IMR-90 (cell line): ENCODE results near the gene DACH1. TPM values are rescaled to one million over a fixed set of nuclear protein-coding genes. Genes with fewer than 3 reads are reported as not detected.

Experiments
- ATAC-seq: fragments of 200-7000 bp; cut with Tn5 transposase; 2 replicates; pipeline ENCODE4 v1.9.1; 2020; ENCODE audit warnings: low read depth, mild to moderate bottlenecking, moderate library complexity
- BruUV-seq: library from RNA; stranded (reverse); fragments of 400-500 nt; replicated peaks from 2 replicates; lab custom pipeline; 2021; lab: Mats Ljungman, UMichigan
- CTCF ChIA-PET: fragments of 300-600 bp; formaldehyde crosslinking; extraction: SDS; loops from one replicate; lab custom pipeline; 2021; ENCODE audit warnings: antibody characterized with exemption; lab: Yijun Ruan, JAX
- POLR2A ChIA-PET: fragments of 300-600 bp; sonication (Branson Sonifier 250); formaldehyde crosslinking; loops from one replicate; lab custom pipeline; 2022; ENCODE audit warnings: antibody characterized with exemption; ENCODE audit not compliant: unreplicated experiment; lab: Charles Lee
- DNase-seq: peaks from one replicate; pipeline ENCODE4 v3.0.0; 2013
- H2AFZ ChIP-seq: replicated peaks from 2 replicates; pipeline ENCODE3; 2013; ENCODE audit warnings: low read length, mild to moderate bottlenecking; ENCODE audit not compliant: poor library complexity
- H2AK5ac ChIP-seq: 2 replicates; pipeline ENCODE4 v1.6.1; 2013; ENCODE audit warnings: low read depth, low read length, inconsistent platforms
- H2AK9ac ChIP-seq: replicated peaks from 2 replicates; pipeline ENCODE3; 2013; ENCODE audit warnings: mild to moderate bottlenecking, low read depth, low read length, moderate library complexity; ENCODE audit not compliant: poor library complexity
- H2BK120ac ChIP-seq: 2 replicates; pipeline ENCODE4 v1.6.1; 2013; ENCODE audit warnings: low read depth, low read length, inconsistent platforms
- H2BK15ac ChIP-seq: 3 replicates; pipeline ENCODE4 v1.6.1; 2013; ENCODE audit warnings: low read depth, low read length, inconsistent platforms
- H2BK20ac ChIP-seq: 2 replicates; pipeline ENCODE4 v1.6.1; 2013; ENCODE audit warnings: low read depth, mild to moderate bottlenecking, inconsistent platforms, low read length, moderate library complexity
- H2BK5ac ChIP-seq: 2 replicates; pipeline ENCODE4 v1.6.1; 2013; ENCODE audit warnings: mild to moderate bottlenecking, low read depth, low read length, inconsistent platforms; ENCODE audit not compliant: poor library complexity, severe bottlenecking
- H3K14ac ChIP-seq: replicated peaks from 2 replicates; pipeline ENCODE4 v1.6.1; 2013; ENCODE audit warnings: low read depth, low read length, inconsistent platforms
- H3K18ac ChIP-seq: 2 replicates; pipeline ENCODE4 v1.6.1; 2013; ENCODE audit warnings: low read depth, low read length, control low read depth
- H3K23ac ChIP-seq: 2 replicates; pipeline ENCODE4 v1.6.1; 2013; ENCODE audit warnings: low read depth, low read length, inconsistent platforms
- H3K27ac ChIP-seq: 2 replicates; pipeline ENCODE4 v1.5.1; 2013; ENCODE audit warnings: mild to moderate bottlenecking, control low read depth, low read length; ENCODE audit not compliant: insufficient read depth
- H3K27me3 ChIP-seq: 2 replicates; pipeline ENCODE4 v1.6.1; 2013; ENCODE audit warnings: low read length; ENCODE audit not compliant: control insufficient read depth, insufficient read depth
- H3K36me3 ChIP-seq: 2 replicates; pipeline ENCODE4 v1.6.1; 2013; ENCODE audit warnings: low read length, mixed read lengths; ENCODE audit not compliant: control insufficient read depth, insufficient read depth
- H3K4ac ChIP-seq: 2 replicates; pipeline ENCODE4 v1.6.1; 2013; ENCODE audit warnings: low read depth, low read length, inconsistent platforms
- H3K4me1 ChIP-seq: 2 replicates; pipeline ENCODE4 v1.6.1; 2013; ENCODE audit warnings: low read length, mixed read lengths; ENCODE audit not compliant: control insufficient read depth, insufficient read depth
- H3K4me2 ChIP-seq: 2 replicates; pipeline ENCODE4 v1.6.1; 2013; ENCODE audit warnings: low read depth, mild to moderate bottlenecking, control low read depth, low read length, moderate library complexity
- H3K4me3 ChIP-seq: 2 replicates; pipeline ENCODE4 v1.5.1; 2013; ENCODE audit warnings: low read depth, mild to moderate bottlenecking, control low read depth, low read length, moderate library complexity; ENCODE audit not compliant: insufficient read depth
- H3K56ac ChIP-seq: 2 replicates; pipeline ENCODE4 v1.6.1; 2013; ENCODE audit warnings: low read length, inconsistent platforms; ENCODE audit not compliant: insufficient read depth; ENCODE audit errors: extremely low read depth
- H3K79me1 ChIP-seq, 2 experiments: 2 replicates each; pipeline ENCODE4 v1.6.1; 2013; ENCODE audit warnings: low read length in 2 of 2, inconsistent platforms in 1 of 2, low read depth in 1 of 2
- H3K9ac ChIP-seq: 2 replicates; pipeline ENCODE4 v1.6.1; 2013; ENCODE audit warnings: low read depth, low read length, control low read depth
- H3K9me1 ChIP-seq: 2 replicates; pipeline ENCODE4 v1.6.1; 2013; ENCODE audit warnings: low read length, inconsistent platforms; ENCODE audit not compliant: insufficient read depth
- H3K9me3 ChIP-seq: 2 replicates; pipeline ENCODE4 v1.6.1; 2013; ENCODE audit warnings: low read length; ENCODE audit not compliant: control insufficient read depth, insufficient read depth
- H4K20me1 ChIP-seq: 2 replicates; pipeline ENCODE4 v1.6.1; 2013; ENCODE audit warnings: low read length, inconsistent platforms; ENCODE audit not compliant: insufficient read depth
- H4K5ac ChIP-seq: 2 replicates; pipeline ENCODE4 v1.6.1; 2013; ENCODE audit warnings: mild to moderate bottlenecking, low read depth, low read length, control low read depth
- H4K8ac ChIP-seq, 2 experiments: 2 replicates each; pipeline ENCODE4 v1.6.1; 2013; ENCODE audit warnings: low read depth in 2 of 2, low read length in 2 of 2, control low read depth in 1 of 2, inconsistent platforms in 1 of 2
- H4K91ac ChIP-seq: 2 replicates; pipeline ENCODE4 v1.6.1; 2013; ENCODE audit warnings: low read depth, low read length, inconsistent platforms; ENCODE audit not compliant: insufficient read depth
- CEBPB ChIP-seq: IDR thresholded peaks from 2 replicates; pipeline ENCODE4 v1.6.1; 2012; ENCODE audit warnings: low read depth, low read length, improper control_type of control experiment
- CHD1 ChIP-seq: IDR thresholded peaks from 2 replicates; pipeline ENCODE4 v1.6.1; 2012; ENCODE audit warnings: low read depth, low read length, improper control_type of control experiment
- FOS ChIP-seq: fragments of 150-350 bp; IDR thresholded peaks from 2 replicates; pipeline ENCODE4 v1.6.1; 2016; ENCODE audit warnings: low read depth, low read length
- MAFK ChIP-seq: IDR thresholded peaks from 2 replicates; pipeline ENCODE4 v1.6.1; 2012; ENCODE audit warnings: low read depth, low read length, improper control_type of control experiment
- MAZ ChIP-seq: IDR thresholded peaks from 2 replicates; pipeline ENCODE4 v1.6.1; 2012; ENCODE audit warnings: low read depth, mild to moderate bottlenecking, low read length, improper control_type of control experiment, moderate library complexity, borderline replicate concordance
- RFX5 ChIP-seq: IDR thresholded peaks from 2 replicates; pipeline ENCODE4 v1.8.0; 2012; ENCODE audit warnings: low read depth, mild to moderate bottlenecking, low read length, moderate library complexity
- SMC3 ChIP-seq: fragments of 150-350 bp; IDR thresholded peaks from 2 replicates; pipeline ENCODE4 v1.6.1; 2016; ENCODE audit warnings: low read depth, mild to moderate bottlenecking, antibody characterized with exemption, low read length, moderate library complexity
- WGBS, 2 experiments: methylation state at CpG; one replicate each; pipeline versions ENCODE4 v1.1.5 to v1.1.7; 2013; ENCODE audit warnings: missing lambda C conversion rate in 2 of 2; ENCODE audit not compliant: insufficient read length in 1 of 2; ENCODE audit errors: extremely low coverage in 2 of 2; 5-methylcytosine and 5-hydroxymethylcytosine counted together
- dilution Hi-C: fragments of 300-500 bp; cut with HindIII; formaldehyde crosslinking; loops from one replicate; pipeline ENCODE4 v1.14.3; 2018; ENCODE audit warnings: low sequenced_read_pairs; ENCODE audit not compliant: unreplicated experiment
- in situ Hi-C: fragments of 300-500 bp; cut with MboI; formaldehyde crosslinking; loops from 3 replicates; pipeline ENCODE4 v1.14.3; 2019; ENCODE audit warnings: low sequenced_read_pairs, inconsistent platforms, mixed read lengths
- intact Hi-C: fragments of 100-400 bp; cut with micrococcal nuclease; formaldehyde crosslinking; loops from 2 replicates; pipeline ENCODE4 v1.10.0; 2022
- polyA plus RNA-seq, 3 experiments: library from polyadenylated mRNA; depleted of rRNA; stranded (reverse); fragments of >200 nt; gene quantifications; 2 replicates each; pipeline ENCODE4 v1.2.3, GENCODE V29; 2012; ENCODE audit warnings: low replicate concordance in 1 of 3
- total RNA-seq: library from RNA; depleted of rRNA; stranded (reverse); fragments of >200 nt; gene quantifications from 2 replicates; pipeline ENCODE4 v1.2.3, GENCODE V29; 2012
- TF ChIP-seq, protein P1 (sequence below): conservative IDR thresholded peaks from 2 replicates; pipeline ENCODE4 v1.5.1; 2012; ENCODE audit warnings: mild to moderate bottlenecking, low read depth, low read length, improper control_type of control experiment
- TF ChIP-seq, protein P2 (sequence below): fragments of 150-350 bp; IDR thresholded peaks from 2 replicates; pipeline ENCODE4 v1.6.1; 2016; ENCODE audit warnings: low read depth, mild to moderate bottlenecking, low read length, moderate library complexity, borderline replicate concordance

Gene DACH1
- total and polyA plus RNA-seq, 2 of the 4 experiments (the other 2 are of a cell fraction) = not detected

DNA sequence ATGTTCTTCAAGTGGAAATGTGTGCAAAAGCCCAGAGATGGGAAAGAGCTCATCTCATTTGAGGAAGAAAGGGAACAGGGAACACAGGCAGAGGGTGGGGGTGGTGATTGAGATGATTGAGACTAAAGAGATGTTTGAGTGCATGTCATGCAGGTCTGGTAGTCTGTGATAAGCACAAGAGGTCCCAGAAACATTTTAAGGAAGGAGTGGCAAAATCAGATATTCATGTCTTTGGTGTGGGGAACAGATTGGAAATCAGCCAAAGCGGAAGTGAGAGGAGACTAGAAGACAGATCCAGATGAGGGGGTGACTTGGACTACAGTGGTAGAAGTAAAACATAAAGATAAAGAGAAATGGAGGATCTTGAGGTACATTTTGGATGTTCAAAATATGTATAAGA, 39.4 kb upstream of the DACH1 start (continued):
- TF ChIP-seq, protein P1, sequence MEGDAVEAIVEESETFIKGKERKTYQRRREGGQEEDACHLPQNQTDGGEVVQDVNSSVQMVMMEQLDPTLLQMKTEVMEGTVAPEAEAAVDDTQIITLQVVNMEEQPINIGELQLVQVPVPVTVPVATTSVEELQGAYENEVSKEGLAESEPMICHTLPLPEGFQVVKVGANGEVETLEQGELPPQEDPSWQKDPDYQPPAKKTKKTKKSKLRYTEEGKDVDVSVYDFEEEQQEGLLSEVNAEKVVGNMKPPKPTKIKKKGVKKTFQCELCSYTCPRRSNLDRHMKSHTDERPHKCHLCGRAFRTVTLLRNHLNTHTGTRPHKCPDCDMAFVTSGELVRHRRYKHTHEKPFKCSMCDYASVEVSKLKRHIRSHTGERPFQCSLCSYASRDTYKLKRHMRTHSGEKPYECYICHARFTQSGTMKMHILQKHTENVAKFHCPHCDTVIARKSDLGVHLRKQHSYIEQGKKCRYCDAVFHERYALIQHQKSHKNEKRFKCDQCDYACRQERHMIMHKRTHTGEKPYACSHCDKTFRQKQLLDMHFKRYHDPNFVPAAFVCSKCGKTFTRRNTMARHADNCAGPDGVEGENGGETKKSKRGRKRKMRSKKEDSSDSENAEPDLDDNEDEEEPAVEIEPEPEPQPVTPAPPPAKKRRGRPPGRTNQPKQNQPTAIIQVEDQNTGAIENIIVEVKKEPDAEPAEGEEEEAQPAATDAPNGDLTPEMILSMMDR = no peak
- TF ChIP-seq MAZ = no peak

DNA sequence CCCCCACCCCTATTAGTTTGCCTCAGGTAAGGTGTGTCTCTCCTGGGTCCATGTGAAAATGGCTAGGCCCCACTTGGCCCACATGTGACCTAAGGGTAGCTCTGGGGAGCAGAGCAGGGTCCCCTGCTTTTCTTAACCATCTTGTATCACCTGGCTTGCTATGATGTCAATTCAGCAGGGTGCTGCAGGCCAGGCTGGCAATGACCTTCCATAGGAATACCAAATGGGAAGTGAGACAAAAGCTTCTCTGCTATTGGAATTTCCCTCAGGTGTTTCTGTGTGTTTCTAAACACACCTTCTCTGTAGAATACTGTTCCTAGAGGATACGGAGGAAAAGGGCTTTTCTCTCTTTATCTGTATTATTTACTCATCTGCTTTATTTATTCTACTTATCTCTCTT, 35.7 kb upstream of the DACH1 start:
- no peak overlapping the region for H3K9ac ChIP-seq
- no peak overlapping the region for H3K14ac ChIP-seq
- H3K9me3 ChIP-seq = no peaks in the 10 kb centered on the region
- no peak overlapping the region for H3K4me3 ChIP-seq
- no peak overlapping the region for H2BK20ac ChIP-seq
- H4K91ac ChIP-seq = no peak overlapping the region
- intact Hi-C loops (no loop called here), in situ Hi-C loops (no loop called here), dilution Hi-C loops (no loop called here)
- H3K4ac ChIP-seq = no peak overlapping the region
- no peak overlapping the region for H2AK9ac ChIP-seq
- no peaks in the 10 kb centered on the region for H3K79me1 ChIP-seq
- no peak for ATAC-seq
- H3K56ac ChIP-seq = no peak overlapping the region
- no peak overlapping the region for H3K27ac ChIP-seq
- no peak overlapping the region for H3K23ac ChIP-seq
- DNase-seq = no peak
- POLR2A ChIA-PET = no interaction called here
- no peak overlapping the region for H3K18ac ChIP-seq
- no CpG with 5 or more reads among the region's 1 CpG for WGBS, 2 experiments
- H4K8ac ChIP-seq = no peak overlapping the region
- CTCF ChIA-PET = no interaction called here
- H3K4me2 ChIP-seq = no peak overlapping the region
- no peak overlapping the region for H2AFZ ChIP-seq
- TF ChIP-seq SMC3 (no peak), FOS (no peak), MAFK (no peak), RFX5 (no peak), MAZ (no peak), CHD1 (no peak), CEBPB (no peak)
- TF ChIP-seq, protein P1 = no peak
- TF ChIP-seq, protein P2, sequence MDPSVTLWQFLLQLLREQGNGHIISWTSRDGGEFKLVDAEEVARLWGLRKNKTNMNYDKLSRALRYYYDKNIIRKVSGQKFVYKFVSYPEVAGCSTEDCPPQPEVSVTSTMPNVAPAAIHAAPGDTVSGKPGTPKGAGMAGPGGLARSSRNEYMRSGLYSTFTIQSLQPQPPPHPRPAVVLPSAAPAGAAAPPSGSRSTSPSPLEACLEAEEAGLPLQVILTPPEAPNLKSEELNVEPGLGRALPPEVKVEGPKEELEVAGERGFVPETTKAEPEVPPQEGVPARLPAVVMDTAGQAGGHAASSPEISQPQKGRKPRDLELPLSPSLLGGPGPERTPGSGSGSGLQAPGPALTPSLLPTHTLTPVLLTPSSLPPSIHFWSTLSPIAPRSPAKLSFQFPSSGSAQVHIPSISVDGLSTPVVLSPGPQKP = no peak
- no peaks in the 10 kb centered on the region for H3K36me3 ChIP-seq
- H4K20me1 ChIP-seq = no peaks in the 10 kb centered on the region
- no peaks in the 10 kb centered on the region for H3K9me1 ChIP-seq
- no peak overlapping the region for H2BK5ac ChIP-seq
- no peaks in the 10 kb centered on the region for H3K27me3 ChIP-seq
- H2BK120ac ChIP-seq = no peak overlapping the region
- no TSS peak for BruUV-seq
- H4K5ac ChIP-seq = no peak overlapping the region
- no peak overlapping the region for H2BK15ac ChIP-seq
- H2AK5ac ChIP-seq = no peak overlapping the region
- no peaks in the 10 kb centered on the region for H3K4me1 ChIP-seq
